Chondrocyte (in vitro differentiated cells): ENCODE results near the gene HRH2. TPM values are rescaled to one million over a fixed set of nuclear protein-coding genes. Genes with fewer than 3 reads are reported as not detected.

Experiments used
- DNase-seq: peaks from one replicate; pipeline ENCODE4 v3.0.0; 2021; ENCODE audit warnings: mixed read lengths, low spot score
- H3K27ac Mint-ChIP-seq: one replicate; pipeline ENCODE4 v1.8.0; 2021; ENCODE audit warnings: mild to moderate bottlenecking, moderate library complexity, mixed read lengths; ENCODE audit not compliant: unreplicated experiment
- H3K27me3 Mint-ChIP-seq: 2 replicates; pipeline ENCODE4 v1.8.0; 2021; ENCODE audit warnings: low read depth, mixed read lengths
- H3K36me3 Mint-ChIP-seq: 2 replicates; pipeline ENCODE4 v1.8.0; 2021; ENCODE audit warnings: low read depth, mixed read lengths
- H3K4me1 Mint-ChIP-seq: 2 replicates; pipeline ENCODE4 v1.8.0; 2021; ENCODE audit warnings: low read depth, mild to moderate bottlenecking, mixed read lengths
- H3K4me3 Mint-ChIP-seq: one replicate; pipeline ENCODE4 v1.8.0; 2021; ENCODE audit warnings: mild to moderate bottlenecking, moderate library complexity, mixed read lengths; ENCODE audit not compliant: unreplicated experiment
- H3K9me3 Mint-ChIP-seq: 2 replicates; pipeline ENCODE4 v1.8.0; 2021; ENCODE audit warnings: low read depth, mixed read lengths
- total RNA-seq: library from RNA; stranded (reverse); gene quantifications from 3 replicates; pipeline ENCODE4 v1.2.1, GENCODE V29; 2021
- TF ChIP-seq, protein P1 (sequence below): fragments of 200-600 bp; sonication (generic); IDR thresholded peaks from 2 replicates; pipeline ENCODE4 v1.5.0; 2021; ENCODE audit warnings: antibody characterized with exemption, mild to moderate bottlenecking, moderate library complexity

HRH2 gene
- total RNA-seq, 1 donor from 2014 or later = 0.30 TPM

GRCh38 chr5:175694371-175695160 lies 36.7 kb downstream of the HRH2 start:
- peak; percentile 69 for DNase-seq
- Mint-ChIP-seq H3K4me1 (no peaks in the 10 kb centered on the region), H3K4me3 (no peak overlapping the region), H3K27me3 (peaks cover 10% of the 10 kb centered on the region), H3K27ac (no peak overlapping the region), H3K36me3 (no peaks in the 10 kb centered on the region), H3K9me3 (no peaks in the 10 kb centered on the region)
- TF ChIP-seq, protein P1, sequence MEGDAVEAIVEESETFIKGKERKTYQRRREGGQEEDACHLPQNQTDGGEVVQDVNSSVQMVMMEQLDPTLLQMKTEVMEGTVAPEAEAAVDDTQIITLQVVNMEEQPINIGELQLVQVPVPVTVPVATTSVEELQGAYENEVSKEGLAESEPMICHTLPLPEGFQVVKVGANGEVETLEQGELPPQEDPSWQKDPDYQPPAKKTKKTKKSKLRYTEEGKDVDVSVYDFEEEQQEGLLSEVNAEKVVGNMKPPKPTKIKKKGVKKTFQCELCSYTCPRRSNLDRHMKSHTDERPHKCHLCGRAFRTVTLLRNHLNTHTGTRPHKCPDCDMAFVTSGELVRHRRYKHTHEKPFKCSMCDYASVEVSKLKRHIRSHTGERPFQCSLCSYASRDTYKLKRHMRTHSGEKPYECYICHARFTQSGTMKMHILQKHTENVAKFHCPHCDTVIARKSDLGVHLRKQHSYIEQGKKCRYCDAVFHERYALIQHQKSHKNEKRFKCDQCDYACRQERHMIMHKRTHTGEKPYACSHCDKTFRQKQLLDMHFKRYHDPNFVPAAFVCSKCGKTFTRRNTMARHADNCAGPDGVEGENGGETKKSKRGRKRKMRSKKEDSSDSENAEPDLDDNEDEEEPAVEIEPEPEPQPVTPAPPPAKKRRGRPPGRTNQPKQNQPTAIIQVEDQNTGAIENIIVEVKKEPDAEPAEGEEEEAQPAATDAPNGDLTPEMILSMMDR = no peak

GRCh38 chr5:175695161-175696126 lies 37.6 kb downstream of the HRH2 start:
- no peaks in the 10 kb centered on the region for H3K4me1 Mint-ChIP-seq
- peaks cover 8% of the 10 kb centered on the region for H3K27me3 Mint-ChIP-seq
- no peak overlapping the region for H3K27ac Mint-ChIP-seq
- H3K4me3 Mint-ChIP-seq = no peak overlapping the region
- peak; percentile 72 for DNase-seq
- H3K36me3 Mint-ChIP-seq = no peaks in the 10 kb centered on the region
- TF ChIP-seq, protein P1 = no peak
- no peaks in the 10 kb centered on the region for H3K9me3 Mint-ChIP-seq

DNA sequence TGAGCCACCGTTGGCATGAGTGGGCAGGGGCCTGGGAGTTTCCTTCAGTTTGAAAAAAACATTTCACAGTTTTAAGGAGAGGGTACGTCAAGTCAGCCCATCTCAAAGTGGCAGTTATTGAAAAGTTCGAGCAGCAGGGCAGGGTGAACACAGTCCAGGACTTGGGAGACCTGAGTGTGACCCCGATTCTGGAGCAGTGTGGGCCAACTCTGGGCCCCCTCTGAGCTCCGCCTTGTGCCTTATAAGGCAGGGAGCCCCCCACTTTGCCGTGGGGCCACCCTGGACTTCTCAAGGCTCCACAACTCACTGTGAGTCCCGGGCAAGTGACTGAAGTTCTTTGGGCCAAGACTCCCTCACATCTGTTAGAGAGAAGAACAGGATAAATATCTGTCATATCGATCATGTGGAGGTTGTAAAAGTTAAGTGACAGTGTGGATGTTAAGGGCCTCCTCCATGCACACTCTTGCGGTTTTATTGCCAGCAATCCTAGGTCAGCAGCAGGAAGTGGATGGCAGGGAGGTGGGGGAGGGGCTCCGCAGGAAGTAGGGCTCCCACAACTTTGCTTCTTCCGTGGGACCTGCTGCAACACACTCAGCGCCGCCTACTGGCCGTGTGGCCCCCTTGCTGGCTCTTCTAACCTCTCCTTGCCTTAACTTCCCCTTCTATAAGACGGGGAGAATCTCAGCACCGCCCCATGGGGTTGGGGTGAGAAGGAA lies 38.4 kb downstream of the HRH2 start:
- H3K4me1 Mint-ChIP-seq = no peaks in the 10 kb centered on the region
- no peak overlapping the region for H3K27ac Mint-ChIP-seq
- TF ChIP-seq, protein P1 = peak; percentile 63
- no peaks in the 10 kb centered on the region for H3K36me3 Mint-ChIP-seq
- peak; percentile 75 for DNase-seq
- H3K9me3 Mint-ChIP-seq = no peaks in the 10 kb centered on the region
- peaks cover 2% of the 10 kb centered on the region for H3K27me3 Mint-ChIP-seq
- H3K4me3 Mint-ChIP-seq = no peak overlapping the region

- TF ChIP-seq, protein P1 = peak; percentile 3
- Mint-ChIP-seq H3K27ac (no peak overlapping the region), H3K4me1 (no peaks in the 10 kb centered on the region), H3K4me3 (no peak overlapping the region), H3K9me3 (peaks cover under 1% of the 10 kb centered on the region), H3K36me3 (no peaks in the 10 kb centered on the region), H3K27me3 (peaks cover 2% of the 10 kb centered on the region)
- DNase-seq = no peak
Measured at GRCh38 chr5:175696855-175697198, 39.0 kb downstream of the HRH2 start.

GRCh38 chr5:175697846-175698245 lies 40.0 kb downstream of the HRH2 start:
- Mint-ChIP-seq H3K4me3 (no peak overlapping the region), H3K9me3 (peaks cover 4% of the 10 kb centered on the region), H3K27ac (no peak overlapping the region), H3K36me3 (peaks cover 2% of the 10 kb centered on the region), H3K27me3 (peaks cover 1% of the 10 kb centered on the region), H3K4me1 (no peaks in the 10 kb centered on the region)
- peak; percentile 41 for DNase-seq
- TF ChIP-seq, protein P1 = no peak
